A549 (cell line): ENCODE measurements around the gene AKAP17A.

Experiments
- CBX2 ChIP-seq: fragments of 200-600 bp; sonication (generic); IDR thresholded peaks from 2 replicates; pipeline ENCODE4 v1.6.1; 2016; ENCODE audit warnings: low read depth, mild to moderate bottlenecking, borderline replicate concordance
- ESRRA ChIP-seq: fragments of 150-350 bp; IDR thresholded peaks from 2 replicates; pipeline ENCODE4 v1.6.1; 2014; ENCODE audit warnings: mild to moderate bottlenecking, low read length, borderline replicate concordance
- POLR2A ChIP-seq: IDR thresholded peaks from 2 replicates; pipeline ENCODE4 v1.6.1; 2012; ENCODE audit warnings: mild to moderate bottlenecking, low read length
- RFX5 ChIP-seq: fragments of 450-650 bp; IDR thresholded peaks from 2 replicates; pipeline ENCODE4 v1.7.1; 2014; ENCODE audit warnings: antibody characterized with exemption, mild to moderate bottlenecking, moderate library complexity
- TF ChIP-seq, protein P1 (sequence below): fragments of >200 bp; sonication (Bioruptor Twin); formaldehyde crosslinking; IDR thresholded peaks from 3 replicates; pipeline ENCODE4 v1.5.1; 2016

DNA sequence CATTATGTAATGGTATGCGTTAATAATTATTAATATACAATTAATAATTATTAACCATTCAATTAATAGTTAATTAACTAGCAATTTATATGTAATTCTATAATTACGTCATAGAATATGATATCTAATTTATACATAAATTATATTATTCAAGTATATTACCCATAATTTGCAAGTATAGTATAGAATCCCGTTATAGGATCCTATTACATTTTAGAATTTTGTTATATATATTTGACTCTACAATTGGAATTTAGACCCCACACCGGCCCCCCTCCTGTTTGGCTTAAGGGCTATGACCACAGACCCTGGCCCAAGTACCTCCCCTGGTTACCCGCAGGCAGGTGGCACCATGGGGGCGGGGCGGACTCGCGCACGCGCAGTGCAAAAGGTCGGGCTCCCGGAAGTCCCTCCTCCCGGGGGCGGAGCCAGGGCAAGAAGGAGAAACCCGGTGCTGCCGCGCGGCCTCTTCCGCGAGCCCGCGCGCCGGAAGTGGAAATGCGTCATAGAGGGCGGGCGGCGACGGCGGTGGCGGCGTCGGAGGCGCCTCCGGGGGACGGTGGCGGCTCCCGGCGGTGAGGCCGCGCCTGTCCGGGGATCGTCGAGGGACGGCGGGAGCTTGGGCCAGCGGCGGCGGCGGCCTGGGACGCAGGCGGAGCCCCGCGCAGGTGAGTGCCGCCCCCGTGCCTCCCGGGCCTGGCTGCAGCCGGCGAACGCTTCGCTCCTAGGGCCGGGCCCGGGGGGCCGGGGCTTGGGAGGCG is at the start of gene AKAP17A:
- TF ChIP-seq ESRRA (no peak), POLR2A (no peak), CBX2 (no peak), RFX5 (no peak)
- TF ChIP-seq, protein P1, sequence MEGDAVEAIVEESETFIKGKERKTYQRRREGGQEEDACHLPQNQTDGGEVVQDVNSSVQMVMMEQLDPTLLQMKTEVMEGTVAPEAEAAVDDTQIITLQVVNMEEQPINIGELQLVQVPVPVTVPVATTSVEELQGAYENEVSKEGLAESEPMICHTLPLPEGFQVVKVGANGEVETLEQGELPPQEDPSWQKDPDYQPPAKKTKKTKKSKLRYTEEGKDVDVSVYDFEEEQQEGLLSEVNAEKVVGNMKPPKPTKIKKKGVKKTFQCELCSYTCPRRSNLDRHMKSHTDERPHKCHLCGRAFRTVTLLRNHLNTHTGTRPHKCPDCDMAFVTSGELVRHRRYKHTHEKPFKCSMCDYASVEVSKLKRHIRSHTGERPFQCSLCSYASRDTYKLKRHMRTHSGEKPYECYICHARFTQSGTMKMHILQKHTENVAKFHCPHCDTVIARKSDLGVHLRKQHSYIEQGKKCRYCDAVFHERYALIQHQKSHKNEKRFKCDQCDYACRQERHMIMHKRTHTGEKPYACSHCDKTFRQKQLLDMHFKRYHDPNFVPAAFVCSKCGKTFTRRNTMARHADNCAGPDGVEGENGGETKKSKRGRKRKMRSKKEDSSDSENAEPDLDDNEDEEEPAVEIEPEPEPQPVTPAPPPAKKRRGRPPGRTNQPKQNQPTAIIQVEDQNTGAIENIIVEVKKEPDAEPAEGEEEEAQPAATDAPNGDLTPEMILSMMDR = no peak
